ENCODE measurements around the gene KCNH8.

DNA sequence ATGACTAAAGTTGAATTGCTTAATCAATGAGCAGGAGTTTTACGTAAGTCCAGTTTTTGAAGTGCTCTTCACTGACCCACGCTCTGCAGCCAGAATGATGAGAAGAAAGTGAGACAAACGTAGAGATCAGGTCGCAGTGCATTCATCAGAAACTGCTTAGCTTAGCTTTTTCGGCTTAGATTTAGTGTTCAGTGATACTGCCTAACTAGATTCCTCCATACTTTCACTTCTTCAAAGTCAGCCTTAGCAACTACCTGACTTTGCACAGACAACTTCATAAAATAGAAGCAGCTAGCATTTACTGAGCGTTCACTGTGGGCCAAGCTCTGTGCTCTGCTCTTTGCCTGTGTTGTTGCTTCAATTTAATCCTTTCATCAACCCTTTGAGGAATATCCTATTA, 116.1 kb downstream of the KCNH8 start:
- TF ChIP-seq ZNF274 (IDR thresholded peaks at IDR 0.05; ENCODE audit: low read depth, low read length) (no peak), SUZ12 (IDR thresholded peaks at IDR 0.05; ENCODE audit: extremely low read depth, insufficient read depth, insufficient read length) (no peak)

All from NT2/D1 (cell line).